Measurements from ENCODE around the gene ETV6. TPM values are rescaled to one million over a fixed set of nuclear protein-coding genes. Genes with fewer than 3 reads are reported as not detected.

ETV6 gene
- total and polyA plus RNA-seq, 2 of the 8 experiments (the other 6 are each of a cell fraction or from before 2014, with no cell fraction given): 5.5 to 23.9 TPM

DNA sequence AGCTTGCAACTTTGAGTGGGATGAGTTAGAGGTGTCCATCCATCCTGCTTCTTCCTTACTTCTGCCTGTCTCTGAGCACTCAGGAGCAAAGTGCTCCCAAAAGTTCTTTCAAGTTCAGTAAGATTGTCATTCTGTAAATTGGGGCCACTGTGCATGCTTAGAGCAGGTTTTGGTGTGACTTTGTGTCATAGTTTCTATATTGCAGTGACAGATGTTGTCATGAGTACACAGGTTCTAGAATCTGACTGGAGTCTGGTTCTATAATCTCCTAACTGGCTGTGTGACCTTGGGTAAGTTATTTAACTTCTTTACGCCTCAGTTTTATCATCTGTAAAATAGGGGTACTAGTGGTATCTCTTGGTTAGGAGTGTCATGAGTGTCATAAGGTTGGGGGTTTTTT lies 218.6 kb downstream of the ETV6 start (continued):
- no peak for TF ChIP-seq NANOG (IDR thresholded peaks at IDR 0.05; ENCODE audit: insufficient read depth, low read depth, low read length, poor library complexity, severe bottlenecking)
- TF ChIP-seq EGR1 (IDR thresholded peaks at IDR 0.05; ENCODE audit: borderline replicate concordance, low read depth, low read length): no peak
- TF ChIP-seq RNF2 (IDR thresholded peaks at IDR 0.05; ENCODE audit: borderline replicate concordance, low read depth, low read length, missing control alignments, poor library complexity, severe bottlenecking): no peak
- TF ChIP-seq, protein P1, sequence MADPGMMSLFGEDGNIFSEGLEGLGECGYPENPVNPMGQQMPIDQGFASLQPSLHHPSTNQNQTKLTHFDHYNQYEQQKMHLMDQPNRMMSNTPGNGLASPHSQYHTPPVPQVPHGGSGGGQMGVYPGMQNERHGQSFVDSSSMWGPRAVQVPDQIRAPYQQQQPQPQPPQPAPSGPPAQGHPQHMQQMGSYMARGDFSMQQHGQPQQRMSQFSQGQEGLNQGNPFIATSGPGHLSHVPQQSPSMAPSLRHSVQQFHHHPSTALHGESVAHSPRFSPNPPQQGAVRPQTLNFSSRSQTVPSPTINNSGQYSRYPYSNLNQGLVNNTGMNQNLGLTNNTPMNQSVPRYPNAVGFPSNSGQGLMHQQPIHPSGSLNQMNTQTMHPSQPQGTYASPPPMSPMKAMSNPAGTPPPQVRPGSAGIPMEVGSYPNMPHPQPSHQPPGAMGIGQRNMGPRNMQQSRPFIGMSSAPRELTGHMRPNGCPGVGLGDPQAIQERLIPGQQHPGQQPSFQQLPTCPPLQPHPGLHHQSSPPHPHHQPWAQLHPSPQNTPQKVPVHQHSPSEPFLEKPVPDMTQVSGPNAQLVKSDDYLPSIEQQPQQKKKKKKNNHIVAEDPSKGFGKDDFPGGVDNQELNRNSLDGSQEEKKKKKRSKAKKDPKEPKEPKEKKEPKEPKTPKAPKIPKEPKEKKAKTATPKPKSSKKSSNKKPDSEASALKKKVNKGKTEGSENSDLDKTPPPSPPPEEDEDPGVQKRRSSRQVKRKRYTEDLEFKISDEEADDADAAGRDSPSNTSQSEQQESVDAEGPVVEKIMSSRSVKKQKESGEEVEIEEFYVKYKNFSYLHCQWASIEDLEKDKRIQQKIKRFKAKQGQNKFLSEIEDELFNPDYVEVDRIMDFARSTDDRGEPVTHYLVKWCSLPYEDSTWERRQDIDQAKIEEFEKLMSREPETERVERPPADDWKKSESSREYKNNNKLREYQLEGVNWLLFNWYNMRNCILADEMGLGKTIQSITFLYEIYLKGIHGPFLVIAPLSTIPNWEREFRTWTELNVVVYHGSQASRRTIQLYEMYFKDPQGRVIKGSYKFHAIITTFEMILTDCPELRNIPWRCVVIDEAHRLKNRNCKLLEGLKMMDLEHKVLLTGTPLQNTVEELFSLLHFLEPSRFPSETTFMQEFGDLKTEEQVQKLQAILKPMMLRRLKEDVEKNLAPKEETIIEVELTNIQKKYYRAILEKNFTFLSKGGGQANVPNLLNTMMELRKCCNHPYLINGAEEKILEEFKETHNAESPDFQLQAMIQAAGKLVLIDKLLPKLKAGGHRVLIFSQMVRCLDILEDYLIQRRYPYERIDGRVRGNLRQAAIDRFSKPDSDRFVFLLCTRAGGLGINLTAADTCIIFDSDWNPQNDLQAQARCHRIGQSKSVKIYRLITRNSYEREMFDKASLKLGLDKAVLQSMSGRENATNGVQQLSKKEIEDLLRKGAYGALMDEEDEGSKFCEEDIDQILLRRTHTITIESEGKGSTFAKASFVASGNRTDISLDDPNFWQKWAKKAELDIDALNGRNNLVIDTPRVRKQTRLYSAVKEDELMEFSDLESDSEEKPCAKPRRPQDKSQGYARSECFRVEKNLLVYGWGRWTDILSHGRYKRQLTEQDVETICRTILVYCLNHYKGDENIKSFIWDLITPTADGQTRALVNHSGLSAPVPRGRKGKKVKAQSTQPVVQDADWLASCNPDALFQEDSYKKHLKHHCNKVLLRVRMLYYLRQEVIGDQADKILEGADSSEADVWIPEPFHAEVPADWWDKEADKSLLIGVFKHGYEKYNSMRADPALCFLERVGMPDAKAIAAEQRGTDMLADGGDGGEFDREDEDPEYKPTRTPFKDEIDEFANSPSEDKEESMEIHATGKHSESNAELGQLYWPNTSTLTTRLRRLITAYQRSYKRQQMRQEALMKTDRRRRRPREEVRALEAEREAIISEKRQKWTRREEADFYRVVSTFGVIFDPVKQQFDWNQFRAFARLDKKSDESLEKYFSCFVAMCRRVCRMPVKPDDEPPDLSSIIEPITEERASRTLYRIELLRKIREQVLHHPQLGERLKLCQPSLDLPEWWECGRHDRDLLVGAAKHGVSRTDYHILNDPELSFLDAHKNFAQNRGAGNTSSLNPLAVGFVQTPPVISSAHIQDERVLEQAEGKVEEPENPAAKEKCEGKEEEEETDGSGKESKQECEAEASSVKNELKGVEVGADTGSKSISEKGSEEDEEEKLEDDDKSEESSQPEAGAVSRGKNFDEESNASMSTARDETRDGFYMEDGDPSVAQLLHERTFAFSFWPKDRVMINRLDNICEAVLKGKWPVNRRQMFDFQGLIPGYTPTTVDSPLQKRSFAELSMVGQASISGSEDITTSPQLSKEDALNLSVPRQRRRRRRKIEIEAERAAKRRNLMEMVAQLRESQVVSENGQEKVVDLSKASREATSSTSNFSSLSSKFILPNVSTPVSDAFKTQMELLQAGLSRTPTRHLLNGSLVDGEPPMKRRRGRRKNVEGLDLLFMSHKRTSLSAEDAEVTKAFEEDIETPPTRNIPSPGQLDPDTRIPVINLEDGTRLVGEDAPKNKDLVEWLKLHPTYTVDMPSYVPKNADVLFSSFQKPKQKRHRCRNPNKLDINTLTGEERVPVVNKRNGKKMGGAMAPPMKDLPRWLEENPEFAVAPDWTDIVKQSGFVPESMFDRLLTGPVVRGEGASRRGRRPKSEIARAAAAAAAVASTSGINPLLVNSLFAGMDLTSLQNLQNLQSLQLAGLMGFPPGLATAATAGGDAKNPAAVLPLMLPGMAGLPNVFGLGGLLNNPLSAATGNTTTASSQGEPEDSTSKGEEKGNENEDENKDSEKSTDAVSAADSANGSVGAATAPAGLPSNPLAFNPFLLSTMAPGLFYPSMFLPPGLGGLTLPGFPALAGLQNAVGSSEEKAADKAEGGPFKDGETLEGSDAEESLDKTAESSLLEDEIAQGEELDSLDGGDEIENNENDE (IDR thresholded peaks at IDR 0.05; ENCODE audit: insufficient replicate concordance, low read length): no peak

Data from H1 (cell line).